Caco-2 (cell line): ENCODE measurements around the gene GUCY1A1. TPM values are rescaled to one million over a fixed set of nuclear protein-coding genes. Genes with fewer than 3 reads are reported as not detected.

ENCODE experiments used
- BruUV-seq: library from RNA; stranded (reverse); fragments of 400-500 nt; replicated peaks from 2 replicates; lab custom pipeline; 2021; lab: Mats Ljungman, UMichigan
- CTCF ChIA-PET: fragments of 300-600 bp; sonication (Branson Sonifier 250); formaldehyde crosslinking; loops from one replicate; lab custom pipeline; 2022; ENCODE audit warnings: antibody characterized with exemption; lab: Charles Lee
- POLR2A ChIA-PET: fragments of 300-600 bp; sonication (Branson Sonifier 250); formaldehyde crosslinking; loops from one replicate; lab custom pipeline; 2022; ENCODE audit warnings: antibody characterized with exemption; lab: Charles Lee
- DNase-seq, 2 experiments: peaks; one replicate each; pipeline versions ENCODE4 v3.0.0 to v3.0.0-alpha.2; 2020 to 2022
- H3K27me3 ChIP-seq: replicated peaks from 2 replicates; pipeline ENCODE4 v1.6.0; 2011; ENCODE audit warnings: low read length; ENCODE audit not compliant: control insufficient read depth, insufficient read depth
- H3K36me3 ChIP-seq: 2 replicates; pipeline ENCODE4 v1.5.1; 2011; ENCODE audit warnings: low read length; ENCODE audit not compliant: control insufficient read depth, insufficient read depth
- H3K4me1 ChIP-seq: fragments of 250-450 bp; sonication (Bioruptor Pico); 2 replicates; pipeline ENCODE4 v1.5.1; 2020; ENCODE audit warnings: mild to moderate bottlenecking
- H3K4me3 ChIP-seq: 2 replicates; pipeline ENCODE4 v1.5.1; 2011; ENCODE audit warnings: low read depth, mild to moderate bottlenecking, control low read depth, low read length
- H3K9me3 ChIP-seq: fragments of 250-450 bp; sonication (Bioruptor Pico); 2 replicates; pipeline ENCODE4 v1.5.1; 2020; ENCODE audit warnings: mild to moderate bottlenecking, moderate library complexity
- H3K27ac Mint-ChIP-seq: one replicate; pipeline ENCODE4 v1.8.0; 2022; ENCODE audit warnings: mixed read lengths; ENCODE audit not compliant: unreplicated experiment
- H3K27me3 Mint-ChIP-seq: one replicate; pipeline ENCODE4 v1.8.0; 2022; ENCODE audit warnings: mixed read lengths; ENCODE audit not compliant: insufficient read depth, unreplicated experiment
- H3K36me3 Mint-ChIP-seq: one replicate; pipeline ENCODE4 v1.8.0; 2022; ENCODE audit warnings: mild to moderate bottlenecking, mixed read lengths; ENCODE audit not compliant: insufficient read depth, unreplicated experiment
- H3K4me1 Mint-ChIP-seq: one replicate; pipeline ENCODE4 v1.8.0; 2022; ENCODE audit warnings: low read depth, mixed read lengths; ENCODE audit not compliant: unreplicated experiment
- H3K4me3 Mint-ChIP-seq: one replicate; pipeline ENCODE4 v1.8.0; 2022; ENCODE audit warnings: mild to moderate bottlenecking, moderate library complexity, mixed read lengths; ENCODE audit not compliant: unreplicated experiment
- H3K9me3 Mint-ChIP-seq: one replicate; pipeline ENCODE4 v1.8.0; 2022; ENCODE audit warnings: mixed read lengths; ENCODE audit not compliant: unreplicated experiment
- intact Hi-C: fragments of 100-400 bp; cut with micrococcal nuclease; formaldehyde crosslinking; loops from one replicate; pipeline ENCODE4 v1.10.0; 2022; ENCODE audit not compliant: unreplicated experiment
- total RNA-seq: library from RNA; stranded (reverse); gene quantifications from 2 replicates; pipeline ENCODE4 v1.2.3, GENCODE V29; 2022
- TF ChIP-seq, protein P1 (sequence below), 2 experiments: fragments of 200-600 bp in 1 of 2; IDR thresholded peaks; 1 replicate in 1 of 2; 2 replicates in 1 of 2; pipeline versions ENCODE4 v1.5.1 to v1.8.0; 2011 to 2022; ENCODE audit warnings: antibody characterized with exemption in 1 of 2, control low read depth in 1 of 2, inconsistent platforms in 1 of 2, low read depth in 1 of 2, low read length in 1 of 2, mild to moderate bottlenecking in 1 of 2, moderate library complexity in 1 of 2; ENCODE audit not compliant: insufficient read depth in 1 of 2, severe bottlenecking in 1 of 2, unreplicated experiment in 1 of 2

Gene GUCY1A1
- total RNA-seq, 1 experiment from 2014 or later = not detected

- Mint-ChIP-seq H3K36me3 (no peaks in the 10 kb centered on the region), H3K9me3 (no peaks in the 10 kb centered on the region), H3K4me1 (no peaks in the 10 kb centered on the region), H3K27me3 (peaks cover 3% of the 10 kb centered on the region), H3K4me3 (no peak overlapping the region), H3K27ac (no peak overlapping the region)
- Histone ChIP-seq H3K36me3 (no peaks in the 10 kb centered on the region), H3K27me3 (no peaks in the 10 kb centered on the region), H3K9me3 (no peaks in the 10 kb centered on the region), H3K4me1 (no peaks in the 10 kb centered on the region), H3K4me3 (no peak overlapping the region)
- TF ChIP-seq, protein P1, sequence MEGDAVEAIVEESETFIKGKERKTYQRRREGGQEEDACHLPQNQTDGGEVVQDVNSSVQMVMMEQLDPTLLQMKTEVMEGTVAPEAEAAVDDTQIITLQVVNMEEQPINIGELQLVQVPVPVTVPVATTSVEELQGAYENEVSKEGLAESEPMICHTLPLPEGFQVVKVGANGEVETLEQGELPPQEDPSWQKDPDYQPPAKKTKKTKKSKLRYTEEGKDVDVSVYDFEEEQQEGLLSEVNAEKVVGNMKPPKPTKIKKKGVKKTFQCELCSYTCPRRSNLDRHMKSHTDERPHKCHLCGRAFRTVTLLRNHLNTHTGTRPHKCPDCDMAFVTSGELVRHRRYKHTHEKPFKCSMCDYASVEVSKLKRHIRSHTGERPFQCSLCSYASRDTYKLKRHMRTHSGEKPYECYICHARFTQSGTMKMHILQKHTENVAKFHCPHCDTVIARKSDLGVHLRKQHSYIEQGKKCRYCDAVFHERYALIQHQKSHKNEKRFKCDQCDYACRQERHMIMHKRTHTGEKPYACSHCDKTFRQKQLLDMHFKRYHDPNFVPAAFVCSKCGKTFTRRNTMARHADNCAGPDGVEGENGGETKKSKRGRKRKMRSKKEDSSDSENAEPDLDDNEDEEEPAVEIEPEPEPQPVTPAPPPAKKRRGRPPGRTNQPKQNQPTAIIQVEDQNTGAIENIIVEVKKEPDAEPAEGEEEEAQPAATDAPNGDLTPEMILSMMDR (IDR thresholded peaks at IDR 0.05; ENCODE audit: insufficient read depth in 1 of 2, low read depth in 1 of 2, low read length in 1 of 2, severe bottlenecking in 1 of 2, unreplicated experiment in 1 of 2) = no peak
- intact Hi-C loops = no loop called here
- ChIA-PET POLR2A (no interaction called here), CTCF (no interaction called here)
- DNase-seq = no peak
- BruUV-seq = no TSS peak
Observed at GRCh38 chr4:155712846-155713245, 46.2 kb downstream of the GUCY1A1 start.

DNA sequence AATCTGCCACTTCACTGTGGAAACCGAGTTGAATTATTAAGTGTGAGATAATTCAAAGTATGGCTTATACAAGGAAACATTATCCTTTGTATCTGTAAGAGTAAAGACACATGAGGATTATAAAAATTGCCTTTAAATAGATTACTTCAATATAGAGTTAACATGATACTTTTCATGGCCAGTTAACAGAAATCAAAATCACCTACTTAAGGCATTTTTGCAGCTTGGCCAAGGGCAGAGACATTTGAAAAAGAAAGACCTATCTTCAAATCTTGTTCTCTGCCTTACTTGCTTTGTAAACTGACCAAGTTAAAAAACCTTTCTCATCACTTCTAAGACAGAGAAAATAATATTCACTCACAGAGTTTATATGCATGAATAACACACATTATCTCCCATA is 47.3 kb downstream of the GUCY1A1 start:
- Mint-ChIP-seq H3K4me3 (no peak overlapping the region), H3K4me1 (no peaks in the 10 kb centered on the region), H3K27me3 (peaks cover 3% of the 10 kb centered on the region), H3K9me3 (no peaks in the 10 kb centered on the region), H3K27ac (no peak overlapping the region), H3K36me3 (no peaks in the 10 kb centered on the region)
- Histone ChIP-seq H3K36me3 (no peaks in the 10 kb centered on the region), H3K27me3 (no peaks in the 10 kb centered on the region), H3K9me3 (no peaks in the 10 kb centered on the region), H3K4me1 (no peaks in the 10 kb centered on the region), H3K4me3 (no peak overlapping the region)
- POLR2A ChIA-PET = no interaction called here
- BruUV-seq = no TSS peak
- DNase-seq = no peak
- TF ChIP-seq, protein P1 (IDR thresholded peaks at IDR 0.05; ENCODE audit: insufficient read depth in 1 of 2, low read depth in 1 of 2, low read length in 1 of 2, severe bottlenecking in 1 of 2, unreplicated experiment in 1 of 2) = no peak
- intact Hi-C loops = no loop called here
- CTCF ChIA-PET = no interaction called here

- Histone ChIP-seq H3K4me1 (no peaks in the 10 kb centered on the region), H3K9me3 (no peaks in the 10 kb centered on the region), H3K4me3 (no peak overlapping the region), H3K36me3 (no peaks in the 10 kb centered on the region), H3K27me3 (no peaks in the 10 kb centered on the region)
- TF ChIP-seq, protein P1 (IDR thresholded peaks at IDR 0.05; ENCODE audit: insufficient read depth in 1 of 2, low read depth in 1 of 2, low read length in 1 of 2, severe bottlenecking in 1 of 2, unreplicated experiment in 1 of 2) = no peak
- intact Hi-C loops = no loop called here
- Mint-ChIP-seq H3K36me3 (no peaks in the 10 kb centered on the region), H3K27me3 (no peaks in the 10 kb centered on the region), H3K4me1 (no peaks in the 10 kb centered on the region), H3K27ac (no peak overlapping the region), H3K4me3 (no peak overlapping the region), H3K9me3 (no peaks in the 10 kb centered on the region)
- no TSS peak for BruUV-seq
- no peak for DNase-seq
- ChIA-PET CTCF (no interaction called here), POLR2A (no interaction called here)
Observed at GRCh38 chr4:155722336-155722735, 55.7 kb downstream of the GUCY1A1 start.
